DOHH2 (cell line): ENCODE measurements around the gene LAPTM5.

Source experiments
- H3F3A ChIP-seq: fragments of 200-600 bp; sonication (generic), shearing (Covaris generic); 2 replicates; pipeline ENCODE4 v1.6.0; 2016; ENCODE audit warnings: antibody characterized with exemption, mild to moderate bottlenecking; ENCODE audit not compliant: control insufficient read depth, insufficient read depth
- H3K27ac ChIP-seq: fragments of 200-600 bp; sonication (generic); 2 replicates; pipeline ENCODE4 v1.5.1; 2014; ENCODE audit warnings: low read depth, mild to moderate bottlenecking, low read length, moderate library complexity
- H3K27me3 ChIP-seq: fragments of 200-600 bp; sonication (generic); 2 replicates; pipeline ENCODE4 v1.6.1; 2014; ENCODE audit warnings: mild to moderate bottlenecking, low read length, mixed read lengths; ENCODE audit not compliant: control insufficient read depth
- H3K36me3 ChIP-seq: fragments of 200-600 bp; sonication (generic); 2 replicates; pipeline ENCODE4 v1.6.1; 2014; ENCODE audit warnings: mild to moderate bottlenecking, low read length, moderate library complexity, mixed read lengths; ENCODE audit not compliant: control insufficient read depth
- H3K4me1 ChIP-seq: fragments of 200-600 bp; sonication (generic); 2 replicates; pipeline ENCODE4 v1.6.1; 2014; ENCODE audit warnings: mild to moderate bottlenecking, low read length, mixed read lengths; ENCODE audit not compliant: control insufficient read depth
- H3K4me2 ChIP-seq: fragments of 200-600 bp; sonication (generic); 2 replicates; pipeline ENCODE4 v1.6.0; 2014; ENCODE audit warnings: mild to moderate bottlenecking, low read length, moderate library complexity
- H3K4me3 ChIP-seq: fragments of 200-600 bp; sonication (generic); 2 replicates; pipeline ENCODE4 v1.5.1; 2014; ENCODE audit warnings: mild to moderate bottlenecking, low read length, mixed read lengths
- H3K79me2 ChIP-seq: fragments of 200-600 bp; sonication (generic); 2 replicates; pipeline ENCODE4 v1.6.1; 2014; ENCODE audit warnings: mild to moderate bottlenecking, low read length, mixed read lengths; ENCODE audit not compliant: control insufficient read depth
- H3K9me2 ChIP-seq: fragments of 200-600 bp; sonication (generic); replicated peaks from 2 replicates; pipeline ENCODE4 v1.6.1; 2014; ENCODE audit warnings: mild to moderate bottlenecking, low read length, mixed read lengths; ENCODE audit not compliant: control insufficient read depth
- H3K9me3 ChIP-seq: fragments of 200-600 bp; sonication (generic); 2 replicates; pipeline ENCODE4 v1.6.1; 2014; ENCODE audit warnings: antibody characterized with exemption, low read length, mixed read lengths; ENCODE audit not compliant: control insufficient read depth, insufficient read depth
- H4K20me1 ChIP-seq: fragments of 200-600 bp; sonication (generic); 2 replicates; pipeline ENCODE4 v1.6.0; 2014; ENCODE audit warnings: low read depth, mild to moderate bottlenecking, antibody characterized with exemption, low read length, moderate library complexity; ENCODE audit not compliant: control insufficient read depth, insufficient read depth
- EZH2phosphoT487 ChIP-seq: fragments of 200-600 bp; sonication (generic); IDR thresholded peaks from 2 replicates; pipeline ENCODE4 v1.6.1; 2017; ENCODE audit warnings: borderline replicate concordance, mild to moderate bottlenecking, antibody characterized with exemption, low read length, moderate library complexity, mixed read lengths
- TF ChIP-seq, protein P1 (sequence below): fragments of 200-600 bp; sonication (generic); IDR thresholded peaks from one replicate; pipeline ENCODE4 v1.5.1; 2014; ENCODE audit warnings: antibody characterized with exemption, mild to moderate bottlenecking, low read depth, low read length; ENCODE audit not compliant: poor library complexity, severe bottlenecking

Gene LAPTM5

GRCh38 chr1:30686236-30686935 lies 71.2 kb downstream of the LAPTM5 start:
- no peaks in the 10 kb centered on the region for H3K9me2 ChIP-seq
- H4K20me1 ChIP-seq: no peaks in the 10 kb centered on the region
- TF ChIP-seq, protein P1, sequence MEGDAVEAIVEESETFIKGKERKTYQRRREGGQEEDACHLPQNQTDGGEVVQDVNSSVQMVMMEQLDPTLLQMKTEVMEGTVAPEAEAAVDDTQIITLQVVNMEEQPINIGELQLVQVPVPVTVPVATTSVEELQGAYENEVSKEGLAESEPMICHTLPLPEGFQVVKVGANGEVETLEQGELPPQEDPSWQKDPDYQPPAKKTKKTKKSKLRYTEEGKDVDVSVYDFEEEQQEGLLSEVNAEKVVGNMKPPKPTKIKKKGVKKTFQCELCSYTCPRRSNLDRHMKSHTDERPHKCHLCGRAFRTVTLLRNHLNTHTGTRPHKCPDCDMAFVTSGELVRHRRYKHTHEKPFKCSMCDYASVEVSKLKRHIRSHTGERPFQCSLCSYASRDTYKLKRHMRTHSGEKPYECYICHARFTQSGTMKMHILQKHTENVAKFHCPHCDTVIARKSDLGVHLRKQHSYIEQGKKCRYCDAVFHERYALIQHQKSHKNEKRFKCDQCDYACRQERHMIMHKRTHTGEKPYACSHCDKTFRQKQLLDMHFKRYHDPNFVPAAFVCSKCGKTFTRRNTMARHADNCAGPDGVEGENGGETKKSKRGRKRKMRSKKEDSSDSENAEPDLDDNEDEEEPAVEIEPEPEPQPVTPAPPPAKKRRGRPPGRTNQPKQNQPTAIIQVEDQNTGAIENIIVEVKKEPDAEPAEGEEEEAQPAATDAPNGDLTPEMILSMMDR: no peak
- TF ChIP-seq EZH2phosphoT487: no peak
- H3K4me3 ChIP-seq: no peak overlapping the region
- H3K4me1 ChIP-seq: no peaks in the 10 kb centered on the region
- no peak overlapping the region for H3K27ac ChIP-seq
- no peaks in the 10 kb centered on the region for H3F3A ChIP-seq
- no peak overlapping the region for H3K4me2 ChIP-seq
- H3K79me2 ChIP-seq: no peaks in the 10 kb centered on the region
- no peaks in the 10 kb centered on the region for H3K9me3 ChIP-seq
- H3K27me3 ChIP-seq: peaks cover 10% of the 10 kb centered on the region; the same call in 1 of the 2 replicates
- H3K36me3 ChIP-seq: no peaks in the 10 kb centered on the region

DNA sequence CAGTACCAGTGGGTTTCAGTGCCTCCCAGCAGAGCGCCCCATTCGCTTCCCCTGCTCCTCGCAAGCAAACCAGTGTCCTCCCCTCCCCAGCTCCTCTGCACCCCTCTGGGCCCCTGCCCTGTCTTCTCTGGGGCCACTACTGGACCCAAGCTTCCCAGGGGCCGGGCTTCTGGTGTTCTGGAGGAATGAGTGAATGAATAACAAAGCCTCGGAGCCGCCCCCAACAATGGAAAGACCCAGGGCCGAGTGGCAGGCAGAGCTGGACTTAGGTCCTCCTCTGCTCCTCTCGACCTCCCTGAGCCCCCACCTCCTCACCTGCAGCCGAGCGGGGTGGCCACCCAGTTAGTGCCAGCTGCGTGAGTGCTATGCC lies 71.8 kb downstream of the LAPTM5 start:
- Histone ChIP-seq H3K4me3 (no peak overlapping the region), H3K4me2 (no peak overlapping the region), H3K4me1 (no peaks in the 10 kb centered on the region), H3F3A (no peaks in the 10 kb centered on the region), H4K20me1 (no peaks in the 10 kb centered on the region), H3K9me3 (no peaks in the 10 kb centered on the region), H3K79me2 (no peaks in the 10 kb centered on the region), H3K36me3 (no peaks in the 10 kb centered on the region), H3K27me3 (peaks cover 10% of the 10 kb centered on the region; the same call in 1 of the 2 replicates), H3K27ac (no peak overlapping the region), H3K9me2 (no peaks in the 10 kb centered on the region)
- TF ChIP-seq, protein P1: no peak
- TF ChIP-seq EZH2phosphoT487: no peak

- Histone ChIP-seq H3K9me3 (peaks cover 2% of the 10 kb centered on the region; the same call in 1 of the 2 replicates), H3K9me2 (no peaks in the 10 kb centered on the region), H3K79me2 (no peaks in the 10 kb centered on the region), H3K36me3 (no peaks in the 10 kb centered on the region), H3K27ac (no peak overlapping the region), H3K4me1 (no peaks in the 10 kb centered on the region), H3K4me3 (no peak overlapping the region), H3K27me3 (peaks cover 10% of the 10 kb centered on the region; the same call in 1 of the 2 replicates), H3F3A (no peaks in the 10 kb centered on the region), H4K20me1 (no peaks in the 10 kb centered on the region), H3K4me2 (no peak overlapping the region)
- TF ChIP-seq EZH2phosphoT487: no peak
- TF ChIP-seq, protein P1: no peak
Observed at GRCh38 chr1:30684881-30685795, 72.4 kb downstream of the LAPTM5 start.
